GM12878 (cell line): ENCODE results near the gene RORB. TPM values are rescaled to one million over a fixed set of nuclear protein-coding genes. Genes with fewer than 3 reads are reported as not detected.

Experiments
- ATAC-seq: fragments of 200-7000 bp; cut with Tn5 transposase; 3 replicates; pipeline ENCODE4 v1.9.1; 2020; ENCODE audit warnings: mild to moderate bottlenecking, moderate library complexity
- BruUV-seq: library from RNA; stranded (reverse); fragments of 400-500 nt; replicated peaks from 2 replicates; lab custom pipeline; 2021; lab: Mats Ljungman, UMichigan
- CTCF ChIA-PET: fragments of 300-600 bp; sonication (Branson Sonifier 250); formaldehyde crosslinking; extraction: SDS; loops from one replicate; lab custom pipeline; 2021; ENCODE audit warnings: inconsistent platforms; lab: Yijun Ruan, JAX
- POLR2A ChIA-PET: fragments of 350-600 bp; formaldehyde crosslinking; extraction: SDS; loops from one replicate; lab custom pipeline; 2021; ENCODE audit warnings: inconsistent platforms; lab: Charles Lee
- RAD21 ChIA-PET: fragments of 300-600 bp; sonication (Branson Sonifier 250); formaldehyde crosslinking; loops from one replicate; lab custom pipeline; 2023; ENCODE audit warnings: antibody characterized with exemption; ENCODE audit not compliant: unreplicated experiment; lab: Charles Lee
- SMC1A ChIA-PET: fragments of 300-600 bp; sonication (Branson Sonifier 250); formaldehyde crosslinking; loops from one replicate; lab custom pipeline; 2023; ENCODE audit not compliant: unreplicated experiment, uncharacterized antibody; lab: Charles Lee
- DNase-seq: peaks from one replicate; pipeline ENCODE4 v3.0.0-alpha.2; 2011; ENCODE audit warnings: low read depth, low spot score
- FAIRE-seq: peaks from 3 replicates; lab custom pipeline; 2011; peaks lifted over from hg19 to GRCh38; lab: Jason Lieb, UNC
- H2AFZ ChIP-seq: 2 replicates; pipeline ENCODE4 v1.6.0; 2011; ENCODE audit warnings: low read depth, low read length, control low read depth; ENCODE audit not compliant: control insufficient read depth
- H3K27ac ChIP-seq: 2 replicates; pipeline ENCODE4 v1.5.1; 2011; ENCODE audit warnings: control low read depth; ENCODE audit not compliant: control insufficient read depth, insufficient read depth
- H3K27me3 ChIP-seq, 2 experiments: replicated peaks in 1 of 2; 2 replicates each; pipeline versions ENCODE4 v1.6.0 to v1.6.1; 2011; ENCODE audit warnings: low read length in 1 of 2; ENCODE audit not compliant: control insufficient read depth in 2 of 2, insufficient read depth in 2 of 2
- H3K36me3 ChIP-seq, 2 experiments: 2 replicates each; pipeline ENCODE4 v1.5.1; 2011; ENCODE audit warnings: low read length in 1 of 2; ENCODE audit not compliant: control insufficient read depth in 2 of 2, insufficient read depth in 2 of 2
- H3K4me1 ChIP-seq: 2 replicates; pipeline ENCODE4 v1.6.1; 2011; ENCODE audit warnings: mild to moderate bottlenecking, low read length, moderate library complexity, mixed read lengths; ENCODE audit not compliant: control insufficient read depth, insufficient read depth
- H3K4me2 ChIP-seq: 2 replicates; pipeline ENCODE4 v1.6.0; 2011; ENCODE audit warnings: control low read depth; ENCODE audit not compliant: control insufficient read depth, insufficient read depth
- H3K4me3 ChIP-seq: fragments of 200-600 bp; sonication (generic); 2 replicates; pipeline ENCODE4 v1.5.1; 2016
- H3K79me2 ChIP-seq: 2 replicates; pipeline ENCODE4 v1.6.0; 2011; ENCODE audit warnings: low read length; ENCODE audit not compliant: control insufficient read depth, insufficient read depth
- H3K9ac ChIP-seq: 2 replicates; pipeline ENCODE4 v1.8.0; 2011; ENCODE audit warnings: low read length, control low read depth, mixed read lengths; ENCODE audit not compliant: control insufficient read depth, insufficient read depth
- H3K9me3 ChIP-seq: replicated peaks from 3 replicates; pipeline ENCODE4 v1.5.1; 2011; ENCODE audit warnings: mild to moderate bottlenecking, low read length; ENCODE audit not compliant: control insufficient read depth, insufficient read depth
- H4K20me1 ChIP-seq: 2 replicates; pipeline ENCODE4 v1.6.0; 2011; ENCODE audit not compliant: control insufficient read depth, insufficient read depth
- ATF3 ChIP-seq: IDR thresholded peaks from 2 replicates; pipeline ENCODE4 v1.6.1; 2011; ENCODE audit warnings: low read depth, mild to moderate bottlenecking, low read length, moderate library complexity, borderline replicate concordance; ENCODE audit errors: extremely low read depth
- CREB1 ChIP-seq: IDR thresholded peaks from 2 replicates; pipeline ENCODE4 v1.6.1; 2012; ENCODE audit warnings: low read depth, mild to moderate bottlenecking, inconsistent platforms
- EP300 ChIP-seq, 2 experiments: fragments of 150-350 bp in 1 of 2; IDR thresholded peaks; 2 replicates each; pipeline ENCODE4 v1.6.1; 2011 to 2012; ENCODE audit warnings: low read depth in 2 of 2, low read length in 2 of 2, borderline replicate concordance in 1 of 2, improper control_type of control experiment in 1 of 2, inconsistent platforms in 1 of 2; ENCODE audit not compliant: control insufficient read depth in 1 of 2
- EZH2 ChIP-seq: IDR thresholded peaks from 2 replicates; pipeline ENCODE4 v1.6.1; 2012; ENCODE audit warnings: low read depth, mild to moderate bottlenecking, control low read depth, inconsistent platforms, low read length, borderline replicate concordance; ENCODE audit not compliant: control insufficient read depth
- FOXK2 ChIP-seq: fragments of 450-650 bp; IDR thresholded peaks from 2 replicates; pipeline ENCODE4 v1.6.1; 2017; ENCODE audit warnings: mild to moderate bottlenecking, moderate library complexity
- JUND ChIP-seq: IDR thresholded peaks from 2 replicates; pipeline ENCODE4 v1.6.1; 2012; ENCODE audit warnings: low read depth, mild to moderate bottlenecking, low read length, improper control_type of control experiment, moderate library complexity
- NFYB ChIP-seq: IDR thresholded peaks from 2 replicates; pipeline ENCODE4 v1.6.1; 2011; ENCODE audit warnings: low read depth, mild to moderate bottlenecking, low read length, improper control_type of control experiment, moderate library complexity; ENCODE audit not compliant: insufficient read depth
- NR2F1 ChIP-seq: fragments of 450-650 bp; conservative IDR thresholded peaks from 2 replicates; pipeline ENCODE4 v1.6.1; 2017; ENCODE audit warnings: mild to moderate bottlenecking
- RBBP5 ChIP-seq: fragments of 200-600 bp; sonication (generic); conservative IDR thresholded peaks from 2 replicates; pipeline ENCODE4 v1.6.1; 2016
- SMAD1 ChIP-seq: fragments of 450-650 bp; IDR thresholded peaks from 2 replicates; pipeline ENCODE4 v1.6.1; 2018; ENCODE audit warnings: mild to moderate bottlenecking, low read depth; ENCODE audit not compliant: partially characterized antibody
- SP1 ChIP-seq: IDR thresholded peaks from one replicate; pipeline ENCODE4 v1.6.1; 2011; ENCODE audit warnings: low read depth, low read length
- STAT1 ChIP-seq: fragments of 450-650 bp; conservative IDR thresholded peaks from 2 replicates; pipeline ENCODE4 v1.6.1; 2014; ENCODE audit warnings: antibody characterized with exemption, mild to moderate bottlenecking
- WRNIP1 ChIP-seq: IDR thresholded peaks from 2 replicates; pipeline ENCODE4 v1.6.1; 2011; ENCODE audit warnings: low read depth, low read length, improper control_type of control experiment, borderline replicate concordance
- ZNF592 ChIP-seq: fragments of 450-650 bp; IDR thresholded peaks from 2 replicates; pipeline ENCODE4 v1.6.1; 2017; ENCODE audit warnings: mild to moderate bottlenecking, moderate library complexity
- WGBS: methylation state at CpG from one replicate; pipeline ENCODE4 v1.1.6; 2016; ENCODE audit warnings: low lambda C conversion rate; ENCODE audit not compliant: insufficient replicate concordance, insufficient coverage; ENCODE audit errors: missing lambda C conversion rate; 5-methylcytosine and 5-hydroxymethylcytosine counted together
- in situ Hi-C: fragments of 300-500 bp; cut with MboI; formaldehyde crosslinking; loops from 9 replicates; pipeline ENCODE4 v1.14.3; 2018; ENCODE audit warnings: mixed read lengths
- intact Hi-C: fragments of 100-400 bp; cut with micrococcal nuclease; formaldehyde crosslinking; loops from one replicate; pipeline ENCODE4 v1.14.2; 2022; ENCODE audit not compliant: unreplicated experiment
- polyA plus RNA-seq, 11 experiments: library from polyadenylated mRNA; depleted of rRNA in 4 of 11; unstranded in 6 of 11; stranded (reverse) in 5 of 11; fragments of >200 nt; fragmentation: Nextera tagmentation in 4 of 11; fragmentation: Illumina TruSeq in 1 of 11; extraction: Ambion mirVana in 4 of 11; extraction: Trizol in 1 of 11; gene quantifications; 1 replicate in 1 of 11; 2 replicates in 10 of 11; pipeline versions ENCODE4 v1.2.1 to v1.2.3, GENCODE V29; 2011 to 2016; ENCODE audit warnings: inconsistent platforms in 2 of 11, missing spikeins in 2 of 11, low read depth in 1 of 11
- total RNA-seq, 4 experiments: library from RNA; depleted of rRNA in 3 of 4; stranded (reverse); fragments of >200 nt in 3 of 4; fragmentation: Illumina TruSeq in 1 of 4; extraction: Trizol in 1 of 4; gene quantifications; 2 replicates each; pipeline versions ENCODE4 v1.2.1 to v1.2.3, GENCODE V29; 2013 to 2021
- TF ChIP-seq, protein P1 (sequence below): fragments of 450-650 bp; IDR thresholded peaks from 2 replicates; pipeline ENCODE4 v1.6.1; 2017; ENCODE audit warnings: borderline replicate concordance
- TF ChIP-seq, protein P2 (sequence below): fragments of 450-650 bp; formaldehyde crosslinking; IDR thresholded peaks from 2 replicates; pipeline ENCODE4 v1.4.0; 2022; ENCODE audit warnings: mild to moderate bottlenecking, moderate library complexity

The RORB gene
- total and polyA plus RNA-seq, 10 of the 15 experiments (the other 5 are each of a cell fraction or from before 2014, with no cell fraction given), result under 0.01 to 0.01 TPM; not detected in 8

- H3K27ac ChIP-seq, result no peak overlapping the region
- no peaks in the 10 kb centered on the region for H3K79me2 ChIP-seq
- intact Hi-C loops, result no loop called here
- WGBS, result 0% methylated on average over 2 of the region's 2 CpGs
- no peak for FAIRE-seq
- H3K9ac ChIP-seq, result no peak overlapping the region
- H3K4me3 ChIP-seq, result no peak overlapping the region
- ChIA-PET POLR2A (no interaction called here), CTCF (interaction anchor here (2.7 kb wide), 1 partner anchor 15 kb away, joined by 8 read pairs; no protein-coding TSS in a partner anchor), SMC1A (no interaction called here), RAD21 (no interaction called here)
- in situ Hi-C loops, result no loop called here
- H3K36me3 ChIP-seq, result no peaks in the 10 kb centered on the region
- BruUV-seq, result no TSS peak
- H3K4me1 ChIP-seq, result no peaks in the 10 kb centered on the region
- no peak overlapping the region for H2AFZ ChIP-seq
- no peaks in the 10 kb centered on the region for H3K27me3 ChIP-seq
- no peak for DNase-seq
- H3K4me2 ChIP-seq, result no peak overlapping the region
- no peak for ATAC-seq
- no peaks in the 10 kb centered on the region for H3K9me3 ChIP-seq
- H4K20me1 ChIP-seq, result no peaks in the 10 kb centered on the region
- TF ChIP-seq FOXK2 (no peak), ATF3 (no peak), NR2F1 (no peak), NFYB (no peak), RBBP5 (no peak), WRNIP1 (no peak), EP300 (IDR thresholded peaks at IDR 0.05; ENCODE audit: borderline replicate concordance in 1 of 2, control insufficient read depth in 1 of 2, low read depth in 2 of 2, low read length in 2 of 2) (no peak), STAT1 (no peak), JUND (no peak), SP1 (no peak), ZNF592 (no peak), SMAD1 (no peak), CREB1 (no peak), EZH2 (no peak)
- TF ChIP-seq, protein P1, sequence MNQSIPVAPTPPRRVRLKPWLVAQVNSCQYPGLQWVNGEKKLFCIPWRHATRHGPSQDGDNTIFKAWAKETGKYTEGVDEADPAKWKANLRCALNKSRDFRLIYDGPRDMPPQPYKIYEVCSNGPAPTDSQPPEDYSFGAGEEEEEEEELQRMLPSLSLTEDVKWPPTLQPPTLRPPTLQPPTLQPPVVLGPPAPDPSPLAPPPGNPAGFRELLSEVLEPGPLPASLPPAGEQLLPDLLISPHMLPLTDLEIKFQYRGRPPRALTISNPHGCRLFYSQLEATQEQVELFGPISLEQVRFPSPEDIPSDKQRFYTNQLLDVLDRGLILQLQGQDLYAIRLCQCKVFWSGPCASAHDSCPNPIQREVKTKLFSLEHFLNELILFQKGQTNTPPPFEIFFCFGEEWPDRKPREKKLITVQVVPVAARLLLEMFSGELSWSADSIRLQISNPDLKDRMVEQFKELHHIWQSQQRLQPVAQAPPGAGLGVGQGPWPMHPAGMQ, result no peak
- TF ChIP-seq, protein P2, sequence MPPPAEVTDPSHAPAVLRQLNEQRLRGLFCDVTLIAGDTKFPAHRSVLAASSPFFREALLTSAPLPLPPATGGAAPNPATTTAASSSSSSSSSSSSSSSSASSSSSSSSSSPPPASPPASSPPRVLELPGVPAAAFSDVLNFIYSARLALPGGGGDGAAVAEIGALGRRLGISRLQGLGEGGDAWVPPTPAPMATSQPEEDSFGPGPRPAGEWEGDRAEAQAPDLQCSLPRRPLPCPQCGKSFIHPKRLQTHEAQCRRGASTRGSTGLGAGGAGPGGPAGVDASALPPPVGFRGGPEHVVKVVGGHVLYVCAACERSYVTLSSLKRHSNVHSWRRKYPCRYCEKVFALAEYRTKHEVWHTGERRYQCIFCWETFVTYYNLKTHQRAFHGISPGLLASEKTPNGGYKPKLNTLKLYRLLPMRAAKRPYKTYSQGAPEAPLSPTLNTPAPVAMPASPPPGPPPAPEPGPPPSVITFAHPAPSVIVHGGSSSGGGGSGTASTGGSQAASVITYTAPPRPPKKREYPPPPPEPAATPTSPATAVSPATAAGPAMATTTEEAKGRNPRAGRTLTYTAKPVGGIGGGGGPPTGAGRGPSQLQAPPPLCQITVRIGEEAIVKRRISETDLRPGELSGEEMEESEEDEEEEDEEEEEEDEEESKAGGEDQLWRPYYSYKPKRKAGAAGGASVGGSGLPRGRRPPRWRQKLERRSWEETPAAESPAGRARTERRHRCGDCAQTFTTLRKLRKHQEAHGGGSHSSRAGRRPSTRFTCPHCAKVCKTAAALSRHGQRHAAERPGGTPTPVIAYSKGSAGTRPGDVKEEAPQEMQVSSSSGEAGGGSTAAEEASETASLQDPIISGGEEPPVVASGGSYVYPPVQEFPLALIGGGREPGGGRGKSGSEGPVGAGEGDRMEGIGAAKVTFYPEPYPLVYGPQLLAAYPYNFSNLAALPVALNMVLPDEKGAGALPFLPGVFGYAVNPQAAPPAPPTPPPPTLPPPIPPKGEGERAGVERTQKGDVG (CRISPR knock-in tag), result no peak
Measured at GRCh38 chr9:74595286-74595685, 98.2 kb downstream of the RORB start.
